ENCODE measurements around the gene TP53.

TP53 gene

GRCh38 chr17:7687072-7687907 is at the start of gene TP53:
Gene TP53, minus strand, starts transcription at chr17:7687490. Its CDS starts 10,896 bp downstream, at chr17:7676594.
- DNase-seq, result peak; percentile 88

DNA sequence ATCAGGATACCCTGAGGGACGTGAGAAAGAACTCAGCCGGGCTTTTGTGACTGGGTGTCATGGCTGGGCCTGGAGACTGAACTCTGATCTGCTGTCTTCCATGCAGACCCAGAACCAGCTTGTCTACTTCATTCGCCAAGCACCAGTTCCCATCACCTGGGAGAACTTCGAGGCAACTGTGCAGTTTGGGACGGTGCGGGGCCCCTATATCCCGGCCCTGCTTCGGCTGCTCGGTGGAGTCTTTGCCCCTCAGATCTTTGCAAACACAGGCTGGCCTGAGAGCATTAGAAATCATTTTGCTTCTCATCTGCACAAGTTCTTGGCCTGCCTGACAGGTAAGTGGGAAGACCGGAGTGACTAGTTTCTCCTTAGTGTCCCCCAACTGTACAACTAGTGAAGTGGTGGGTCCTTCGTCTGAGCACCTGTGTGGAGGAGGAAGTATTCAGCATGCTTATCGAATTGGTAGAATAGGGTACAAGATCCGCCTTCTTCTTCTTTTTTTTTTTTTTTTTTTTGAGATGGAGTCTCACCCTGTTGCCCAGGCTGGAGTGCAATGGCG is 45.8 kb upstream of the TP53 start:
- no peak for DNase-seq

GRCh38 chr17:7729816-7730215 is 42.5 kb upstream of the TP53 start:
- no peak for DNase-seq

DNA sequence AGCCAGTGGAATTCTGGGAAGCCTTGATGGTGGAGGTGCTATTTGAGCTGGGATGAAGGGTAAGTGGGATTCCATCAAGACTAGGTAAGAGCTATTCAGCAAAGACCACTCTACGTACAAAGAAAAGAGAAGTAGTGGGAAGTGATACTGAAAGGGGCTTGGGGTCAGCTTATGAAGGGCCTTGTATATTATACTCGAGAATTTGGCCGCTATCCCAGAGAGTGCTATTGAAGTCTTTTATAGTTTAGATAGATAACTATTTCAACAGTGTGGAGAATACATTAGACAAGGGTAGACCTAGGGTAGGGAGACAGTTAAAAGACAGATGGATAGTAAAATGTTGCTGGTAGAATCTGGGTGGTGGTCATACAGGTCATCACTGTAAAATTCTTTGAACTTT is 40.6 kb upstream of the TP53 start:
- no peak for DNase-seq

DNA sequence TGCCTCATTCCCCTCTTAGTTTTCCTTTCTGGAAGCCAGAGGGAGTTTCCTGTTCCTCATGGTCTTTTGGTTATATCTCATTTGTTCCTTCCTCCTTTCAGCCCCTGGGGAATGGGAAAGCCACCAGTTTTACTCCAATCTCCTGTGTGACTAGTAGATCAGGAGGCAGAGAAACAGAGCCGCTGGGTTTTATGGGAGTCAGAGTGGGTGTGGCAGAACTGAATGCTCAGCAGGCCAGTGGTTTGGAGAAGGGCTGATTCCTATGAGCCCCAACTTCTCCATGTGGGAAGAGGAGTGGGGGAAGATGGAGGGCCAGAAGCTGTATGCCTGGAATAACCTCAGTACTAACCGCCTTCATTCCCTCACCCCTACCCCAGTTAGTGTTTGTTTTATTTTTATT is 34.3 kb upstream of the TP53 start:
- no peak for DNase-seq

- DNase-seq, result no peak
These were observed 32.8 kb upstream of the TP53 start for GRCh38 chr17:7720125-7720524.

DNA sequence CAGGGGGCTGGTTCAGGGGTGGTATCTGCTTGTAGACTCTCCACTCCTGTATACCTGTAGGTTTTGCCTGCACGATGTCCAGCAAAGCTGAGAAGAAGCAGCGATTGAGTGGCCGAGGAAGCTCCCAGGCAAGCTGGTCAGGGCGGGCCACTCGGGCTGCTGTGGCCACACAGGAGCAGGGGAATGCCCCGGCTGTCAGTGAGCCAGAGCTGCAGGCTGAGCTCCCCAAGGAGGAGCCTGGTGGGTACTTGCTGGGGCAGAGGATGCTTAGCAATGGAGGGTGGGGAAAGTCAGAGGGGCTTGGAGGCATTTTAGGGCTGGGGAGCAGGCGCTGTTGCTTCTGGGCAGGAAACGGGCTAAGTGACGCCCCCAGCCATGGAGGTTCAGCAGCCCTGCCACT is 32.4 kb upstream of the TP53 start:
- no peak for DNase-seq

GRCh38 chr17:7717756-7718350 is 30.6 kb upstream of the TP53 start:
- DNase-seq, result peak; percentile 13

- peak; percentile 24 for DNase-seq
These were observed 29.8 kb upstream of the TP53 start, which contains the start of gene DNAH2 for GRCh38 chr17:7716901-7717755. Gene DNAH2, plus strand, starts transcription at chr17:7717744. Its CDS starts 1,991 bp downstream, at chr17:7719735.

DNA sequence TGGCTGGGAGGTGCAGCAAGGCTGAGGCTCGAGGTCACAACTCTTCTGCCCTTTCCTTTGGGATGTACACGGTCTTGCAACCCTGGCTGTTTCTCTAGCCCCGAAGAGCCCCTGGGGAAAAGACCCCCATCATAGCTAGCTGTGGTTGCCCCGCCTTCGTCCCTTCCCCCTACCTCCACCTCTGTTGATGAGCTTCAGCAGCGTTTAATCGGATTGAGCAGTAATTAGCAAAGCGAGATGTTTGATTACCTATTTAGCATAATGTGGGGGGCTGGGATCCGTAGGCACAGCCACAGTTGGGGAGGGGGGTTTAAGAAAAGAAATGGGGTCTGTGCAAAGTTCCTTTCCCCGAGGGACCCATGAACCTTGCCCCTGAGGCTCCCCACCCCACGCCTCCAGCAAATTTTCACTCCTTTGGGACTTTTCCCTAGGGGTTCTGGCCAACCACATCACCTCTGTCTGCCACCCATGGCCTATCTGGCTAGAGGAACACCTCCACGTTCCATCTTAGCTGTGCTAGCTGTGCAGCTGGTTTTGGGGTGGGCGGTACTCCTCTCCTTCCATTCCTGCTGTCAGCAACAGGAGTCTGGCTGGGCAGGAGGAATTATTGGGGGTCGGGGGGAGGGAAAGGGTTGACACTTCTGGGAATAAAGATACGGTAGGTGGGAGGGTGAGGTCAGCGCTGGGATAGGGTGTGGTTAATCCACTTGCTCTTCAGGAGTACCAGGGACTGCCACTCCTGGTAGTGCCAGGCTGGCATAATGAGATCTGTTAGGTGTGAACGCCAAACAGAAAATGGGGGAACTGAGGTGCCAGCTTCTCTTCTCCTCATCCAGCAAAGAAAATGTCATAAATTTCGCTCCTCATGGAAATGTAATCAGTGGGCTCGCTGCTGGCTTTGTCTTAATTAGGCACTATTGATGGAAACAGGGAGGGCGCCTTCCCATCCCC is 28.9 kb upstream of the TP53 start:
- DNase-seq, result no peak

DNA sequence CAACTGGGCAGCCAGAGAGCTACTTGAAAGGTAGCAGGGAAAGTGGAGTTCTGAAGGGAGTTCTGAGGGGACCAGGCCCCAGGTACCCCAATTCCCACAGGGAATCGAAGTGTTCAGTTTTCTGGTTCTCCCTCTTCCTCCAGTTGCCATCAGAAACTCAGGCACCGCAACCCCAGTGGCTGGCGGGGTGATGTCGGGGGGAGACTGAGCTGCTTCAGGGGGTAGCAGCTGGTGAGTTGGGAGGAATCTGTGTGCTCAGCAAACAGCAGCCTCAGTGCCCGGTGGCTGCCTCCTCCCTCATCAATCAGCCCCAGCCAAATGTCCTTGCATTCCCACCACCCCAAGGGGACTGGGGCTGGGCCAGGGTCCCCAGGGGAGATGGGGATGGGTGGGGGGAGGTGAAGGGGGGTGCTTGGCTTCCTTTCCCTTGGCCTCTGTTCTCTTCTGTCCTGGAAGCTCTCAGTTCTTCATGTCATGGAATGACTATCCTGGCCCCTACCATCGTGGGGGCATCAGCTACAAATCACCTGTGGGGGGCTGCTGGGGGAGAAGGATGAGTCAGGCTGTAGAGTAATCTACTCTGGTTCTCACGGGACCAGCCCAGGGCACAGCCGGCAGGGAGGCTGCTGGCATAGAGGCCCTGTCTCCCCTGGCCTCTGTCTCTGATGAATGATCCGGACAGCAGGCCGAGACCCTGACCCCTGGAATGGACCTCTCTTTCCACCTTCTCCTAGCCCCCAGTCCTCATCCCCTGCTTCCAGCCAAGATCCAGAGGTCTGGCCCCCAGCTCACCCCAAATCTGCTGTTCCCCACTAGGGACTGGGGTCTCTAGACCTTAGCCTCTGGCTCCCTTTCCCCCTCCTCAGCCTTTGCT is 27.7 kb upstream of the TP53 start:
- DNase-seq, result no peak

DNA sequence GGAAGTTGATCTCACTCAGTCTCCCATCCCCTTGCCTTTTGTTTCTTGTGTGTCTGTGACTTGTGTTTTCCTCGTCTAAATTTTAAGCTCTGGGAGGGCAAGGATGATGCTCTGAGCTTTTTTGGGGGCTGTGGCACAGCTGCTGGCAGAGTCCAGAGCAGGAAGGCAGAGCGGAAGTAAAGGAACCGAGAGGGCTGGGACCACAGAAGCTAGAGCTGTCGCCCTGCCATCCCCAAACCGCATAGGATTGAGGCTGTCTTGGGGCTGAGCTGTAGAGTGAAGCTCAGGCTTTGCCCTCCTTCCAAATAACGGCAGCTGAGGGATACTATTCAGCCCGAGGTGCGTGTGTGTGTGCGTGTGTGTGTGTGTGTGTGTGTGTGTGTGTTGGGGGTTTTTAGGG is 26.5 kb upstream of the TP53 start:
- no peak for DNase-seq

DNA sequence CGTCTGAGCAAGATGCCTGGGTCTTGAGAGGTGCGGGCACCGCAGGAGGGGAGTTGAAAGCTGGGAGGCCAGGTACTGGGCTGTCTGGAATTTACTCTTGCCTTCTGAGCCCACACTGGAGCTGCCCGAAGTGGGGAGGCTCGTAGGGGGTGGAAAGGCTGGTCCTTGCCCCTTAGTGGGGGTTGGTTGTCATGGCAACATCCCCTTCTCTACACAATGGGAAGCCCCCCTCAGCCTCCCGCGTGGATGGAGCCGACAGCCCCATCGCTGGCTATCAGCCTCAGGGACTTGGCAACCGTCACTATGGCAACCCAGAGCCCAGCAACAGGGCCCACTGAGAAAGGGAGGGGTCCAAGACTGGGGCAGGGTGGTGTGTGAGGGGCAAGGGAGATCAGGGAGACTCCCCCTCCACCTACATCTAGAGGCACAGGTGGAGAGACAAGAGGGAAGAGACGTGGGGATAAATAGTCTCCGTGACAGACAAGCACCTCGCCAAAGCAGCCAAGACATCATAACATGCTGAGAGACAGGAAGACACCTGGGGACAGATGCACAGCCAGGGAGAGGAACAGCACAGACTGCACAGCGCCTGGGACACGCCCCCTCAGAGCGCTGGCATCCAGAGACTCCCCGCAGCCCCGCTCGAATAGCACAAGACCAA is 25.0 kb upstream of the TP53 start:
- DNase-seq, result no peak

GRCh38 chr17:7711051-7711755 is 23.9 kb upstream of the TP53 start:
- DNase-seq, result no peak

DNA sequence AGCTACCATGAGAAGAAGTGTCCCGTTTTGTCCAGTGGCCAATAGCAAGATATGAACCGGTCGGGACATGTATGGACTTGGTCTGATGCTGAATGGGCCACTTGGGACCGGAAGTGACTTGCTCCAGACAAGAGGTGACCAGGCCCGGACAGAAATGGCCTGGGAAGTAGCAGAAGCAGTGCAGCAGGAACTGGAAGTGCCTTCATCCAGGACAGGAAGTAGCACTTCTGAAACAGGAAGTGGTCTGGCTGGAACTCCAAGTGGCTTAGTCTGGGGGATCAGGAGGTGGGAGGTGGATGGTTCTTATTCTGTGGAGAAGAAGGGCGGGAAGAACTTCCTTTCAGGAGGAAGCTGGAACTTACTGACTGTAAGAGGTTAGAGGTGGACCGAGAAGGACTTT is 23.0 kb upstream of the TP53 start:
- no peak for DNase-seq

DNA sequence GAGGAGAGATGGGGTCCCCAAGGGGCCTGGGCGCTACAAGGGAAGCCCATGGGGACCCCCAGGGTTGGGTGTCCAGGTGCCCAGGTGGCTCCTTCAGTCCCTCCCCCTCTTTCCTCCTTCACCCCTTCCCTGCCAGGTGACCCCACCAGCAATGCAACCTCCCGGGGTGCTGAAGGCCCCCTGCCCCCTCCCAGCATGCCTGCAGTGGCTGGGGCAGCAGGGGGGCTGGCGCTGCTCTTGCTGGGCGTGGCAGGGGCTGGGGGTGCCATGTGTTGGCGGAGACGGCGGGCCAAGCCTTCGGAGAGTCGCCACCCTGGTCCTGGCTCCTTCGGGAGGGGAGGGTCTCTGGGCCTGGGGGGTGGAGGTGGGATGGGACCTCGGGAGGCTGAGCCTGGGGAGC is 21.7 kb upstream of the TP53 start:
- no peak for DNase-seq

DNA sequence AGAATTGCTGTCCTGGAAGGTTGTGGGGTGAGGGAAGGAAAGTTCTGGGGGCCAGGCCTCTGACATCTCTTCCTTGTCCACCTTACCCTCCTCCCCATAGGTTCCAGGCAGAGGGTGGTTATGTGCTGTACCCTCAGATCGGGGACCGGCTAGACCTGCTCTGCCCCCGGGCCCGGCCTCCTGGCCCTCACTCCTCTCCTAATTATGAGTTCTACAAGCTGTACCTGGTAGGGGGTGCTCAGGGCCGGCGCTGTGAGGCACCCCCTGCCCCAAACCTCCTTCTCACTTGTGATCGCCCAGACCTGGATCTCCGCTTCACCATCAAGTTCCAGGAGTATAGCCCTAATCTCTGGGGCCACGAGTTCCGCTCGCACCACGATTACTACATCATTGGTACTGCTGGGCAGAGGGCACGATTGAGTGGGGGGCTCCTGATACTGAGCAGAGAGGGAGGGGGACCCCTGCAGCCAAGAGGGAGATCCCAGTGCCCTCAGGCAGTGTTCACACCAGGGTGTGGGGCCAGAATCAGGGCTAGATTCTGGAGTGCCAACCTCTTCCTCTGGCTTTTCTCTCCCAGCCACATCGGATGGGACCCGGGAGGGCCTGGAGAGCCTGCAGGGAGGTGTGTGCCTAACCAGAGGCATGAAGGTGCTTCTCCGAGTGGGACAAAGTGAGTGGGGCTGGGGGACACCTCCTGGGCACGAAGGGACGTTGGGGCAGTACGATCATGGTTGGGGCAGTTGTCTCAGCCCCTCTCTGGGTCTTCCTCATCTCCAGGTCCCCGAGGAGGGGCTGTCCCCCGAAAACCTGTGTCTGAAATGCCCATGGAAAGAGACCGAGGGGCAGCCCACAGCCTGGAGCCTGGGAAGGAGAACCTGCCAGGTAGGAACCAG is 20.8 kb upstream of the TP53 start:
- DNase-seq, result no peak

GRCh38 chr17:7707446-7707845 is 20.2 kb upstream of the TP53 start:
- no peak for DNase-seq

Data from CD4-positive, alpha-beta T cell treated with Interleukin-6 for 4 hours (primary cell).